HG03378 (cell line): Measurements from ENCODE around the gene KDM7A.

Experiments used
- ATAC-seq: cut with Tn5 transposase; IDR thresholded peaks from one replicate; pipeline ENCODE4 v1.9.1; 2021; ENCODE audit warnings: mild to moderate bottlenecking, moderate library complexity; ENCODE audit not compliant: unreplicated experiment

The KDM7A gene

GRCh38 chr7:140096459-140096858 lies 80.3 kb downstream of the KDM7A start:
- no peak for ATAC-seq

DNA sequence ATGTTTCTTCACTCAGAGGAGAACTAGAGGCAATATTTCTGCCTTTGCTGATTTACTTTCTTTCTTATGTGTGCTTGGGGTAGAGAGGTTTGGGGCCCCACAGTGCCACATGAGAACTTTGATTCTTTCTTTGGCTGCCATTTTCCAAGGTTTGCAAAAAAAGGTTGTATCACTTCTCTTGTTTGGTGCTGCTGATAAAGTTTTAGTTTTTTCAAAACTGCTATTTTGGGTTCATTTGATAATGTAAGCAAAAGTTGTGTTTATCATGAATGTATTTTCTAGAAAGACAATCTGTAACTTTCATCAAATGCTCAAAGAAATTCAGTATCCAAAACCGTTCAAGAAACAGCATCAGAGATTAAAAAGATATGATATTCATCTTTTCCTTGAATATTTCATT lies 83.4 kb downstream of the KDM7A start:
- no peak for ATAC-seq

DNA sequence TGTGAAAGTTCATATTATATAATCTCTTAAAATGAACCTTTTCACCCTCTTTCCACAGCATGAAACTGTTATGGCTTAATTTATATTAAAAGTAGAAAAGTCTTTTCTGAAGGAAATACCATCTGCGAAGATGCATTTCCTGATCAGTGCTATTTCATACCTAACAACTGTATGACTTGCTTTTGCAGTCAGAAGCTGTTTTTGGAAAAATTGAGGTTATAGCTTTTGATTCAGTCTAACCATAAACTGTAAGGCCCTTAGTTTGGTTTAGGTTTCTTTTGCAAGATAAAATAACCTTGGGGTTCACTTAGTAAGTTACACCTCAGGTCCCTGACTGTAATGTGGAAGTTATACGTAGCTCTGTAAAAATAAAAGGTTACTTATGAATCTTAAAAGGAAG lies 91.3 kb downstream of the KDM7A start:
- no peak for ATAC-seq

GRCh38 chr7:140084972-140085371 lies 91.8 kb downstream of the KDM7A start:
- peak; percentile 92 for ATAC-seq

GRCh38 chr7:140084142-140084655 lies 92.6 kb downstream of the KDM7A start:
- no peak for ATAC-seq

DNA sequence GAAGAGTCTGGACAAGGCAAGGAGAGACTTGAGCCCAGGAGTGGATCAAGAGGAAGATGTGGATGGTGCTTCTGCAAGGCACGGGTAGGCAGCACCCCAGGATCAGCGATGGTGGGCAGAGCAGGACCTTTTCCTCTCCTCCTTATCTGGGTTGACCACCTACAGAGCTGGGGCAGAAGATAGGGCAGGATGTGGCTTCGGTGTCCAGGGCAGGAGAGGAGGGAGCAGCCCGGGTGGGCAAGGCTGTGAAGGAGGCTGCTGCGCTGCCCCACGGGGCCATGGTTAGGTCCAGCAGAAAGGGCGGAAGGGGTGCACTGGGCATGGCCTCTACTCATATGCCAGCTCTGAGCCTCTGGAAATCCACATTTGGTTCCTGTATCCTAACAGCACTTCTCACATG lies 94.0 kb downstream of the KDM7A start:
- ATAC-seq: no peak

DNA sequence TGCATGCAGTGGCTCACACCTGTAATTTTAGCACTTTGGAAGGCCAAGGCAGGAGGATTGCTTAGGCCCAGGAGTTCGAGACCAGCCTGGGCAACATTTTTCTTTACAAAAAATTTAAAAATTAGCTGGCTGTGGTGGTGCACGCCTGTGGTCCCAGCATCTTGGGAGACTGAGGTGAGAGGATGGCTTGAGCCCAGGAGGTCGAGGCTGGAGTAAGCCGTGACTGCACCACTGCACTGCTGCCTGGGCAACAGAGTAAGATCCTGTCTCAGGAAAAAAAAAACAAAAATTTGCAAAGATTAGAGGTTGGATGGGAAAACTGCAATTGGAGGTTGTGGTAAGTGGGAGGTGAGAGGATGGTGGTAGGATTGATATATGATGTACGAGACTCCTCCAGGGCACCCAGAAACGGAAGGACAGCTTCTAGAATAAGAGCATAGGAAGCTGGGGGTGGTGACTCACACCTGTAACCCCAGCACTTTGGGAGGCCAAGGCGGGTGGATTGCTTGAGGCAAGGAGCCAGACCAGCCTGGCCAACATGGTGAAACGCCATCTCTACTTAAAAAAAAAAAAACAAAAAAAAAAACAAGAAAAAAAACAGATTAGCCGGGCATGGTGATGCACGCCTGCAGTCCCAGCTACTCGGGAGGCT lies 94.9 kb downstream of the KDM7A start:
- ATAC-seq: no peak

GRCh38 chr7:140080919-140081318 lies 95.9 kb downstream of the KDM7A start:
- no peak for ATAC-seq

GRCh38 chr7:140079121-140079536 lies 97.7 kb downstream of the KDM7A start:
- ATAC-seq: no peak

GRCh38 chr7:140078392-140078791 lies 98.4 kb downstream of the KDM7A start:
- no peak for ATAC-seq

DNA sequence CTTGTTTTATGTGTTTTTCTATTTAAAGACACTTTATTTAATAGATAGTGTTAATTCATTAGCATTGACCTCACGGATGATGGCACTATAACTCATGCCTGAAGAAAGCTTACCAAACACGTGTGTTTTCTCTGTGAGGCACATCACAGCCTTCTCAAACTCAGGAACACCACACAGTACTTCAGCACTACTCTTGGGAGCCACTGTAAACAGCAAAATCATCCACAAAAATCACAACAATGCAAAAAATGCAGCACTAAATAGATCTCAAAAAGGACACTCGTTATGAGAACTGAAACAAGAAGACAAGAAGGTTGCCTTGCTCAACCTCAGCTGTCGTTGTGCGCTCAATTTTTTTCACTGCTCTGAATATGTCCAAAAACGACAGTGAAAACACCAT lies 102.0 kb downstream of the KDM7A start:
- ATAC-seq: no peak

DNA sequence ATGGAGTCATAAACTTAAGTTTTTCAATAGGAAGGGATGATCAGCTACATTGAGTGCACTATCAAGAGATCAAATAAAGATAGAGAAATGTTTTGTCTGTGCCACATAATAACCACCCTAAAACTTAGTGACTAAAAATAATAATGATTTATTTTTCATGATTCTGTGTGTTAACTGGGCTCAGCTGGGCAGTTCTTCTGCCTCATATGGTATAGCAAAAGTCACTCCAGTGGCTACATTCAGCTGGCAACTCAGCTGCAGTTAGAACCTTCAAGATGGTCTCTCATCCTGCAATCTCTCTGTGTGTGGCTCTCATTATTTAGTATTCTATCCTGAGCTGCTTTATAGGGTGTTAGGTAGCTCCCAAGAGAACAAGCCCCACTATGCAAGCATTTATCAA lies 106.2 kb downstream of the KDM7A start:
- no peak for ATAC-seq

DNA sequence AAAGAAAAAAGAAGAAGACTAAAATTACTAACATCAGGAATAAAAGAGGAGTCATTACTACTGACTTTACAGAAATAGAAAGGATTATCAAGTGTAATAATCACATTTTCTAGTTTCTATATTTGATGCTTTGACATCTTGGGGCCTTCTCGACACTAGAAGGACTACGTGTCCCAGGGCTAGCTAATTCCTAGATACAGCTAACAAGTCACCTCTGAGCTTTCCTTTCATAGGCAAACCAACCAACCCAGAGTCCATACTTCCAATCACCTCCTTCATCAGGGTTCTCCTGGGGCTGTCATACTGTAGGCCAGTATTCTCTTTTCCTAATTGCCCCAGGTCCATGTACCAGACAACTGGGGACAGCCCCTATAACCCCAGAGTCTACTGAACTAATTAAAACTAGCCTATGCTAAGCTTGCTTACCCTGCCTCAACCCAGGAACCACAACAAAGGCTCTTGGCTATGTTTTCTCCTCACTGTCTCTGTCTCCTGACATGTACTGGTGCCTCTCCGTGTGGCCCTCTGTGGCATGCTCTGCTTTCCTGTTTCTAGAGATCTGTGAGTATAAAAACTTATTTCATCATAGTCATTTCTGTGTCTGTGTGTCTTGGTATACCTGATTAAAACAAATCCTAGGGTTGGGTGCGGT lies 107.4 kb downstream of the KDM7A start:
- no peak for ATAC-seq

DNA sequence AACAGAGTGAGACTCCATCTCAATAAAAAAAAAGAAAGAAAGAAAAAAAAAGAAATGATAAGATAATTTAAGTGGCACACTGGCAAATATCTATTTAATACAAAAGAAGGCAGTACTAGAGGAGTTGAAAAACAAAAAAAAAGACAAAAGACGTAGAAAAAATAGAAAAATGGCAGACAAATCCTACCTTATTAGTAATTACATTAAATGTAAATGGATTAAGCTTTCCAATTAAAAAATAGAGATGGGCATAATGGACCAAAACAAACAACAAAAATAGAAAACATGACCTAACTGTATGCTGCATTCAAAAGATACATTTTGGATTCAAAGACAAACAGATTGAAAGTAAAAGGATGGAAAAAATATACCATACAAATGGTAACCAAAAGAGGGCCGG lies 108.8 kb downstream of the KDM7A start:
- ATAC-seq: no peak

GRCh38 chr7:140067052-140067451 lies 109.7 kb downstream of the KDM7A start:
- ATAC-seq: no peak

DNA sequence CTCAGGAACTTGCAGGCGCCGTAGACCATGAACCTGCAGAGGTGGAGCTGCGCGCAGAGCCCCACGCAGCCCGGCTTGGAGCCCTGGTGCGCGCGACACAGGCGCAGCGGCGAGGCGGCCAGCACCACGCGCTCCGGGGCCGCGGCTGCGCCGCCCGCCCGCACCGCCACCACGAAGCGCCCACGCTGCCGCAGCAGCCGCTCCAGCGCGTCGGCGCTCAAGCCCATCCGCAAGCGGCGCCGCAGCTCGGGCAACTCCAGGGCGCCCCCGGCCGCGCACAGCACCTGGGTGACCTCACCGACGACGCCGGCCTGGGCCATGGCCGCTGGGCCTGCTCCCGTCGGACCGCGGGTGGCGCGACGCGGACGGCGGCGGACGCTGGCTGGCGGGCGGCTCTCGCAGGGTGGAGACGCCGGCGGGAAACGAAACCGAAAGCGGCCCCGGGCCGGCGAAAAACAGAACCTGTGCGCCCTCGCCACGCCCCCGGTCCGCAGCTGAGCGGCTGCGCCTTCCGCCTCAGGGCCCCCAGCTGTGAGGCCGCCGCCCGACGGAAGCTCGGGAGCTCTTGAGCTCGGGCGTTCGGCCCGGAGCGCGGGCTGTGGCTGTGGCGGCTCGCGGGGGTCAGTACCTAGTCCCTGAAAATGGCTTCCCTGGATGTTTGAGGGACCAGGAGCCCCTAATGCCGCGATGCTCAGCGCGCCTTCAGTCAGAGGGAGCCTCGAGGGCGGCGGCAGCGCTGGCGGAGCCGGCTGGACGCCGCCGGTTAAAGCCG lies 114.1 kb downstream of the KDM7A start, which contains the start of gene PARP12:
Gene PARP12, minus strand, starts transcription at position 424 of the 772 bp plus-strand sequence. Its CDS starts 104 bp downstream, at position 320.
- peak; percentile 78 for ATAC-seq

- peak; percentile 22 for ATAC-seq
Measured at GRCh38 chr7:140062118-140062527, 114.7 kb downstream of the KDM7A start.

DNA sequence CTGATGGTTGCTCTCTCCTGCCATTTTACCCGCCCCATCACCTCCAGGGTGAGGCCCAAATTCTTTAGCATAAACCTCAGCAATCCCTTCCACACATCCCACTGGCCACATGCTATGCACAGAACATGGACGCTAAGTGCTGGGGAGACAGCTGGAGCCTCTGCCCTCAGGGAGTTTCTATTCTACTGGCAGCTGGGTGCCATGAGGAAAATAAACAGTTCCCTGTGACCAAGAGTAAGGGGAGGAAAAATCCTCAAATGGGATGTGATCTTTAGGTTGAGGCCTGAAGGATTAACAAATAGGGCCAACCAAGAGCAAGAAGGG lies 115.2 kb downstream of the KDM7A start:
- ATAC-seq: no peak

DNA sequence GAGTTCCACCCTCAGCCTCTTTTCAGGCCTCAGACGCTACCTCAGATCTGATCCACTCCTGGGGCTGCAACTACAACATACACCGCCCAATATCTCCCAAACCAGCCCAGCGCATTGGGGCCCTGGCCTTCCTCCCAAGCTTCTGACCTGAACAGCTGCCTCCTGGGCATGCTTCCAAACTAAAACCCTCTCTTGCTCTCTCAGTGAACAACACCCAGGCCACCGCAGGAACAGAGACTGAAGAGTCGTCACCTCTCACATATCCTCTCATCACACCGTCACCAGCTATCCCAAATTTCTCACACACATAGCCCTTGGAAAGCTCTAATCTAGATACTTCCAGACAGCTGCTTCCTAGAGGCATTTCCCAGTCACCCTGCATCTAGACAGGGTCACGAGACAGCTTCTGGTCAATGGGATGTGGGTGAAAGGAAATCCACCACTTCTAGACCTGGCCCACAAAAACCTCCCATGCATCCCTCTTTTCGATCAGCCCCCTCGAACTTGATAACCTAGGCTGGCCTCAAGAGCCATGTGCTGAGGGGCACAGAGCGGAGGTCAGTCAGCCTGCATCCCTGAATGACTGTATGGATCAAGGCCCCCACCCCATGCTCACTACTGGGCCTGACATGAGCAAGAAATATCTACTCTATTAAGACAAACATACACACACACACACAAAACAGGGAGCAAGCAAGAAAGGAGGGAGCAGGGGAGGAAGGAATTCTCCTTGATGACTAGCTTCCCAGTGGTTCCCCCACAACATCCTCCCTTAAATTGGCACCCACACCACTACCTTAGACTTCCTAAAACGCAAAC lies 115.8 kb downstream of the KDM7A start:
- no peak for ATAC-seq

- ATAC-seq: no peak
Measured at GRCh38 chr7:140060243-140060630, 116.5 kb downstream of the KDM7A start.
